Right cardiac atrium (tissue), 5 donors: ENCODE measurements around the gene IFTAP. TPM values are rescaled to one million over a fixed set of nuclear protein-coding genes. Genes with fewer than 3 reads are reported as not detected.

Source experiments
- ATAC-seq, 2 donors: fragments of 200-7000 bp; cut with Tn5 transposase; one replicate each; pipeline versions ENCODE4 v1.8.0 to v1.9.1; 2020; ENCODE audit warnings: moderate library complexity in 2 of 2, mild to moderate bottlenecking in 1 of 2
- DNase-seq, 3 donors: peaks; one replicate each; pipeline ENCODE4 v3.0.0-alpha.2; 2020
- H3K27ac ChIP-seq: one replicate; pipeline ENCODE4 v1.5.1; 2013; ENCODE audit warnings: mild to moderate bottlenecking, low read length, control low read depth, moderate library complexity
- H3K27me3 ChIP-seq: one replicate; pipeline ENCODE4 v1.6.1; 2013; ENCODE audit not compliant: control insufficient read depth, insufficient read depth
- H3K4me1 ChIP-seq: one replicate; pipeline ENCODE4 v1.6.1; 2013; ENCODE audit warnings: low read length; ENCODE audit not compliant: control insufficient read depth, insufficient read depth
- H3K4me3 ChIP-seq: one replicate; pipeline ENCODE4 v1.5.1; 2013; ENCODE audit warnings: low read length, control low read depth
- H3K9me3 ChIP-seq: one replicate; pipeline ENCODE4 v1.6.1; 2013; ENCODE audit warnings: low read length; ENCODE audit not compliant: control insufficient read depth
- WGBS: extraction: QIAGEN DNeasy Blood & Tissue Kit; methylation state at CpG from one replicate; pipeline ENCODE4 v1.1.7; 2013; 5-methylcytosine and 5-hydroxymethylcytosine counted together
- intact Hi-C, 4 donors: fragments of 100-400 bp; cut with DNase I; formaldehyde crosslinking; loops; one replicate each; pipeline versions ENCODE4 v1.11.0 to v1.14.0; 2022 to 2023
- polyA plus RNA-seq: library from polyadenylated mRNA; stranded (reverse); fragments of 200-250 nt; gene quantifications from one replicate; pipeline ENCODE4 v1.2.3, GENCODE V29; 2013
- total RNA-seq, 4 donors: library from RNA; stranded (reverse); fragmentation: NEBNext Ultra II Directional; extraction: Animal tissue kit (Norgen Biotek cat#: 25700); gene quantifications; one replicate each; pipeline ENCODE4 v1.2.1, GENCODE V29; 2021
- donor health status: healthy with polysubstance abuse.
- donor health status: DM: no; HTN: yes; CAD: no.
- donor health status: DM: no; HTN: no; CAD: no.
- donor health status: DM: no; HTN: yes; CAD: no; lungs with severe emphysema.
- donor health status: DM: yes; HTN: yes; CAD: no.

The IFTAP gene
- total and polyA plus RNA-seq, 5 donors, result 28.3 to 89.2 (median 40.0) TPM

DNA sequence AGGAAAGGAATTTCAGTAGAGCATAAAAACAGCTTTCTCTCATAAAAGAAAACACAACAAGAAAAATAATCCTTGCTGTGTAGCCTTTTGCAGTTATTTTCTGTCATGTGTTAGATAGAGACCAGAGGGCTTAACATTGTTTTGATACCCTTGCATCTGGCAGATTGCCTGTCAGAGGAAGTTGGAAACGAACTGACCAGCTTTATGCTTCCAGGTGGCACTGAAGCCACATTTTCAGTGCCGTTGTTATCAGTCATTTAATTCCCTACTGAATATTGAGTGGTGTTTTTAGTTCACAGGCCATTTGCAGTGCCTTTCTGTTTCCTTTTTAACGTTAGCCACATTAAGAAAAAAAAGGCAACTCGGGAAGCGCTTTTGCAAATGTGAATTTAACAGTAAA is 25.2 kb downstream of the IFTAP start:
- H3K27ac ChIP-seq, result peak overlapping the region; percentile 58
- H3K9me3 ChIP-seq, result no peaks in the 10 kb centered on the region
- no peak for DNase-seq
- H3K4me1 ChIP-seq, result peaks cover 3% of the 10 kb centered on the region
- peak overlapping the region; percentile 40 for H3K4me3 ChIP-seq
- H3K27me3 ChIP-seq, result no peaks in the 10 kb centered on the region
- no peak for ATAC-seq
- 13% methylated on average over 5 of the region's 5 CpGs for WGBS
- intact Hi-C loops, result no loop called here

GRCh38 chr11:36620246-36620645 is 25.9 kb downstream of the IFTAP start:
- Histone ChIP-seq H3K9me3 (no peaks in the 10 kb centered on the region), H3K27me3 (no peaks in the 10 kb centered on the region), H3K27ac (no peak overlapping the region), H3K4me3 (no peak overlapping the region), H3K4me1 (peaks cover 3% of the 10 kb centered on the region)
- no peak for ATAC-seq
- intact Hi-C loops, result loop anchor here in 1 of 4 donors (10.0 kb wide), 1 partner anchor 55 kb away; the partner anchor contains the start of gene RAG1
- DNase-seq, result no peak

GRCh38 chr11:36622431-36623136 is 28.3 kb downstream of the IFTAP start:
- no peaks in the 10 kb centered on the region for H3K27me3 ChIP-seq
- ATAC-seq (peak in 1 of 2 donors; percentile 56), DNase-seq (no peak)
- no peak overlapping the region for H3K27ac ChIP-seq
- intact Hi-C loops, result loop anchor here in 1 of 4 donors (10.0 kb wide), 1 partner anchor 58 kb away; the partner anchor contains the start of gene RAG1
- no peak overlapping the region for H3K4me3 ChIP-seq
- H3K4me1 ChIP-seq, result peaks cover 3% of the 10 kb centered on the region
- WGBS, result 69% methylated on average over 3 of the region's 3 CpGs
- H3K9me3 ChIP-seq, result no peaks in the 10 kb centered on the region

DNA sequence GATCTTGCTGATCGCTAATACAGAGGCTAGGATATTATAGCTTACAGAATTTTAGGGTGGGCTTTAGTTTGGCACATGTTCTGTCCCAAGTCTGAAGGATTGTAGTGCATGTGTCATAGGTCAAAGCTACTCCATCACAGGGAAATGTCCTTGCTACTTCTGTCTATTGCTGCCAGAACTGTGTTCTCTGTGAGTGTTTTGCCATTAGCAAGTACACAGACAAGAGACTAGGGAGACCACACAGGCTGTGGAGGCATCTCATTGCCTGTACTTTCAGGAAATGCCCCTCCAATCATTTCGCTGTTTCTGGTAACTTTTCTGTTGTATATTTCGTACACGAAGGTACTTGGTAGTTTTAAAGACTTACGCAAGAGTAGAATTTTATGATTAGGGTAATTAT is 29.2 kb downstream of the IFTAP start:
- H3K27ac ChIP-seq, result no peak overlapping the region
- H3K4me1 ChIP-seq, result peaks cover 3% of the 10 kb centered on the region
- no peak overlapping the region for H3K4me3 ChIP-seq
- no peak for ATAC-seq
- 96% methylated on average over 5 of the region's 5 CpGs for WGBS
- no peaks in the 10 kb centered on the region for H3K9me3 ChIP-seq
- no peaks in the 10 kb centered on the region for H3K27me3 ChIP-seq
- intact Hi-C loops, result loop anchor here in 1 of 4 donors (10.0 kb wide), 1 partner anchor 59 kb away; the partner anchor contains the start of gene RAG1
- no peak for DNase-seq

DNA sequence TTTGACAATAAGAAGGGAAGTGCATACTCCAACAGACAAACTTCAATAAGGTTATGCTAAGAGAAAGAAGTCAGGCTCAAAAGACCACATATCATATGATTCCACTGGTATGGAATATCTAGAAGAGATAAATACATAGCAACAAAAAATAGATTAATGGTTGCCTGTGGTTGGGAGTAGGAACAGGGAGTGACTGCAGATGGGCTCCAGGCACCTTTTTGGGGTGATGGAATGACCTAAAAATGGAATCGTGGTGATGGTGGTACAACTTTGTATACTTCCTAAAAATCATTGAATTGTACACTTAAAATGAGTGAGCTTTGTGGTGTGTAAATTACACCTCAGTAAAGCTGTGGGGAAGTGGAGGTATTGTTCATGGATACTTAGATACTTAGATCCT is 32.7 kb downstream of the IFTAP start:
- Histone ChIP-seq H3K9me3 (no peaks in the 10 kb centered on the region), H3K4me1 (no peaks in the 10 kb centered on the region), H3K27me3 (no peaks in the 10 kb centered on the region), H3K4me3 (no peak overlapping the region), H3K27ac (no peak overlapping the region)
- ATAC-seq, result no peak
- intact Hi-C loops, result loop anchor here in 1 of 4 donors (10.0 kb wide), 1 partner anchor 62 kb away; the partner anchor contains the start of gene RAG1
- no peak for DNase-seq
- WGBS, result 91% methylated on average over 1 of the region's 1 CpG

- ATAC-seq (no peak), DNase-seq (no peak)
- 86% methylated on average over 2 of the region's 2 CpGs for WGBS
- Histone ChIP-seq H3K27me3 (no peaks in the 10 kb centered on the region), H3K9me3 (no peaks in the 10 kb centered on the region), H3K4me1 (no peaks in the 10 kb centered on the region), H3K4me3 (no peak overlapping the region), H3K27ac (no peak overlapping the region)
- intact Hi-C loops, result loop anchor here in 1 of 4 donors (10.0 kb wide), 1 partner anchor 63 kb away; the partner anchor contains the start of gene RAG1
These were observed 33.2 kb downstream of the IFTAP start for GRCh38 chr11:36627471-36627870.

DNA sequence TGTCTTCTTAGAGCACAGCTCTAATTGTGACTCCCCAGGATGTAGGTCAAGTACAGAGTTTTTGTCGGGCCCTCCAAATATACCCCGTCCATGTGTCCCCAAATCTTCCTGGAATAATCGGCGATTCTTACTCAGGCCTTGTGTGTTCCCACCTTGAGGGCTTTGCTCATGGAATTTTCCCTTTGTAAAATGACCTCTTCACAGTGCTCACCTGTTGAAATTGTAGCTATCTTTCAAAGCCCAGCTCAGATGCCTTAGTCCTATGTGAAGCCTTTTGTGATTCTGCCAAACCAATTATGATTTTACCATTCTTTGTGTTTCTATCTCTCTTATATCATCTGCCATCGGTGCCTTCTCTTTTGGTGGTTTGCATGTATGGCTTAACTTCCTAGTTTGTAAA is 33.8 kb downstream of the IFTAP start:
- intact Hi-C loops, result loop anchor here in 1 of 4 donors (10.0 kb wide), 1 partner anchor 63 kb away; the partner anchor contains the start of gene RAG1

DNA sequence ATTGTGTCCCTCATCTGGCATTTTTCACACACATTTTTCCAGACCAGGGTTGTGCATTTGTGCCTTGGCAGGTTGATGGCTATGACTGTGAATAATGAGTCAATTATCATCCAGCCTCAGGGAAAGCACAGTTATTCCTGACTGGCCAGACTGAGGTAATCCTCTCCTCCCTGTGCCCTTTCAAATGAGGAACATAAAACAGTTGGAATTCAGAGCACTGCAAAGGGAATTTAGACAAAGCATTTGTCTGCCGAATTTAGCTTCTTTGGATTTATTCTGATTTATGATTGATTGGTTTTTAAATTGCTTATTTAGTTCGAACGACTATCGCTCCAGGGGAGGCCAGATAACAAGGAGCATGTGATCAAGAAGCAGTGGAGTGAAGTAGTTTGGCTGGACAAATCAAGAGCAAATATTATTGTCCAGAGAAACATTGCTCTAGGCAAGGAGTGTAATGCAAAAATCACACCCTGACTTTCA is 34.5 kb downstream of the IFTAP start:
- Histone ChIP-seq H3K4me1 (no peaks in the 10 kb centered on the region), H3K4me3 (no peak overlapping the region), H3K9me3 (no peaks in the 10 kb centered on the region), H3K27ac (no peak overlapping the region), H3K27me3 (no peaks in the 10 kb centered on the region)
- ATAC-seq (no peak), DNase-seq (no peak)
- WGBS, result 69% methylated on average over 4 of the region's 4 CpGs
- intact Hi-C loops, result loop anchor here in 1 of 4 donors (10.0 kb wide), 1 partner anchor 64 kb away; the partner anchor contains the start of gene RAG1

More for the DNA sequence above, 33.8 kb downstream of the IFTAP start:
- WGBS, result 93% methylated on average over 5 of the region's 5 CpGs
- no peak for ATAC-seq
- DNase-seq, result no peak
- no peak overlapping the region for H3K27ac ChIP-seq
- no peak overlapping the region for H3K4me3 ChIP-seq
- no peaks in the 10 kb centered on the region for H3K4me1 ChIP-seq
- H3K27me3 ChIP-seq, result no peaks in the 10 kb centered on the region
- no peaks in the 10 kb centered on the region for H3K9me3 ChIP-seq

GRCh38 chr11:36631774-36632173 is 37.5 kb downstream of the IFTAP start:
- intact Hi-C loops, result no loop called here
- H3K27me3 ChIP-seq, result no peaks in the 10 kb centered on the region
- WGBS, result 85% methylated on average over 2 of the region's 2 CpGs
- DNase-seq (no peak), ATAC-seq (no peak)
- no peaks in the 10 kb centered on the region for H3K4me1 ChIP-seq
- H3K9me3 ChIP-seq, result no peaks in the 10 kb centered on the region
- no peak overlapping the region for H3K4me3 ChIP-seq
- no peak overlapping the region for H3K27ac ChIP-seq

DNA sequence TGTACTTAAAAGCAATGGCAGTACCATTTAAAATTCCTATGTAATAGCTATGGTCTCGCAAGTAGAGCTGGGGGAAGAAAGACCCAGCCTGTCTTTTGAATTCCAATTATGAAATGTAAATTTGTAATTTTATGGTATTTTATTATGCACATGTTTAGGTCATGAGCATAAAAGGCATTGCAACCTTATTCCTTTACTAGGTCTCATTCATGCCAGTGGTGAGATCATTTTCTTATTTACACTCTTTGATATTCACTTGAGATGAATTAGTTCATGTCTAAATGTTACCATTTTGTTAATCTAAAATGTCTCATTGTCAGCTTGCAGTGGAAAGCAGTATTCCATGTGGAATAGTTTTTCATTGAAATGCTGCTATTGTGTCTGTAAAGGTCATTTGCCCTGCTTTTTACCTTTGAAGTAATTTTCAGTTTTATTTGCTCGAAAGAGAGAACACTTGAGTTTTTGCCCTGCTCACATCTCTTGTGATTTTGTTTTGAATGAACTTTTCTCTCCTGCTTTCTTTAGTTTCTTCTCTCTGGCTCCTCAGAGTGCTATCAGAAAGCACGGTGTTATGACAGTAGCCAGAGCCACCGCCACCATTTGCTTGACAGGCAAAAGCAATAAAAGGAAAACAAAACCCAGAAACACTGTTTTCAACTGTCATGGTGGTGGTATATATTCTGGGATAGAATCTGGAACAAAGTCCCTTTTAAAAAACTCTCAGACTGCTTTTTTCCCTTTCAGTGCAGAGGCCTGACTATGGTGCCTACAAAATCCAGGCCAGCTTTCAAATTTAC is 41.0 kb downstream of the IFTAP start:
- DNase-seq (no peak), ATAC-seq (no peak)
- 77% methylated on average over 4 of the region's 4 CpGs for WGBS
- Histone ChIP-seq H3K27ac (no peak overlapping the region), H3K27me3 (no peaks in the 10 kb centered on the region), H3K4me3 (no peak overlapping the region), H3K9me3 (no peaks in the 10 kb centered on the region), H3K4me1 (no peaks in the 10 kb centered on the region)
- intact Hi-C loops, result no loop called here

- Histone ChIP-seq H3K27ac (no peak overlapping the region), H3K4me1 (no peaks in the 10 kb centered on the region), H3K9me3 (no peaks in the 10 kb centered on the region), H3K27me3 (no peaks in the 10 kb centered on the region), H3K4me3 (no peak overlapping the region)
- 61% methylated on average over 2 of the region's 2 CpGs for WGBS
- ATAC-seq (no peak), DNase-seq (no peak)
- intact Hi-C loops, result no loop called here
These were observed 44.3 kb downstream of the IFTAP start for GRCh38 chr11:36638556-36638955.
